ENCODE results near the gene TPRG1.
"Not testable (repeated sequence)": the region's sequence is repeated elsewhere in the genome, so short reads cannot be mapped to it uniquely, and the experiment has no call there.

The TPRG1 gene

GRCh38 chr3:189316296-189317019 is 144.7 kb downstream of the TPRG1 start:
- DNase-seq (ENCODE audit: low read depth): no peak

DNA sequence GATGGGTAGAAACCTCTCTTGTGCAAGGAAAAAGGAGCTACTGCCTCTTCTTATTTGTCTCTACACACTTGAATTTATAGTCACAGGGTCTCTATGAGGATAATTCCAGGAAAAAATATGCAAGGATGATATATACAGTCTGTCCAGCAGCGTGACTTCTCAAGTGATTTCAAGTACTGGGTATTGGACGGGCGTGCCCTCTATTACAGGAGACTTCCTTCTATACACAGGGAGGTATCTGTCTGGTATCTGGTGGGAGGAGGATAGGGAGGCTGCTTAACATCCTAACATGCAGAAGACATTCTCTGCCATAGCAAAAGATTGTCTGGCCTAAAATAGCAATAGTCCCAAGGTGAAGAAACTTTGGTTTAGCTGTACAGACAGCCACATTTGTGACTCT is 146.1 kb downstream of the TPRG1 start:
- DNase-seq (ENCODE audit: low read depth): no peak

GRCh38 chr3:189320511-189320910 is 148.7 kb downstream of the TPRG1 start:
- no peak for DNase-seq (ENCODE audit: low read depth)

DNA sequence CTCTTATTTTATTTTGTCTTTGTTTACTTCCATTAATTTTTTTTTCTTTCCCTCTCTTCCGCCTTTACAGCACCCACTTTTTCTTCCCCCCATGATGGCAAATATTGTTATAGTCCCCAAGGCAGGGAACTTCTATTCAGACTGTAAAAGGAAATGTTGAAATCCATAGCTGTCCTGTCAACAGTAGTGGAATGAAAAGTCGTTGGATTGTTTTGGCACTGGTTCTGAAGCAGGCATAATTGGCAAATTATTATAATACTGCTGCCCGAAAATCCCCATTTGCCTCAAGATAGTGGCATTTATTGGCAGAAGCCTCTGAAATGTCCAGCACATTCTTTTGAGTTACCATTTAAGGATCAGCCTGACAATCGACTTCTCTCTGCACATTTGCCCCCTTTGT is 150.6 kb downstream of the TPRG1 start:
- no peak for DNase-seq (ENCODE audit: low read depth)

DNA sequence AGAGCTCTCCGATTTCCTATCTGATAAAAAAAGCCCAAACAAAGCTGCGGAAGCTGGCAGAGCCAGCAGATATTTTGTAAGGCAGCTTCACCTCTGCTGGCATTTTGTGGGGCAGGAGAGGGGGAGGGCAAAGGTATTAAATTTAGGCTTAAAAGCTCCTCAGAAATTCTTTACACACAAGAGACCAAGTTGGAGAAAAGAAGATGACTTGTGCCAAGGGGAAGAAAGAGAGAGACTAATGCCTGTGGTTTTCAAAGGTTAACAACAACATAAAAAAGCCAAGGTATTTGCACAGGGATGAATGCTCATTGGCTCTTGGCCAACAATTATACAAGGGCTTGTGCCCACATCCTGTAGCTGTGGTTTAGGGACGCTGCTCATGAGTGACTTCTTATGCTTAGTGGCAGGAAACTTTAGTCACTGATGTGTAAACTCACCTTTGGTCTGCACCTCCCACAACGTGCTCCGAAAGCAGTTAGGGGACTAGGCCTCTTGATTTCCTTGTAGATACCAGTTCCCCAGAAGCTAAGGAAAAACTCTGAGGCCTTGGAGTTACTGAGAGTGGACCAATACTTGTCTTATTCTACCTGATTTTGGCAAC is 152.9 kb downstream of the TPRG1 start:
- peak; percentile 75 for DNase-seq (ENCODE audit: low read depth)

DNA sequence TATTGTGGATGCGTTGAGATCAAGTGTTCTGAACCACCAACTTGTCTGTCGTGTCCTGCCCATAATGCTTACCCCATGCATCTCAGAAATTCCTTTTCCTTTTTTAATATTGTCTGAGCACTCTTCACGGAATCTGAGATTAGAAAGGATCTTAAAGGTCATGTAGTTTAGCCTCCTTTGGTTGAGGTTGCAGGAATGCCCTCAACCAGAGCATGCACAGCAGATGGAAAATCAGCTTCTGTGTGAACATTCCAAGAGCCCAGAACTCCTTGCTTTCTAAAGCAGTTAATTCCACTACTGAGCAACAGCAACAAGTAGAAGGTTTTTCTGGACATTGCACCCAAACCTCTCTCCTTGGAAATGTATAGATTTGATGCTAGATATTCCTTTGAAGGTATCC is 153.7 kb downstream of the TPRG1 start:
- no peak for DNase-seq (ENCODE audit: low read depth)

- not testable (repeated sequence) for DNase-seq (ENCODE audit: low read depth)
Observed at GRCh38 chr3:189329630-189330029, 157.9 kb downstream of the TPRG1 start.

GRCh38 chr3:189330066-189330465 is 158.3 kb downstream of the TPRG1 start:
- no peak for DNase-seq (ENCODE audit: low read depth)

DNA sequence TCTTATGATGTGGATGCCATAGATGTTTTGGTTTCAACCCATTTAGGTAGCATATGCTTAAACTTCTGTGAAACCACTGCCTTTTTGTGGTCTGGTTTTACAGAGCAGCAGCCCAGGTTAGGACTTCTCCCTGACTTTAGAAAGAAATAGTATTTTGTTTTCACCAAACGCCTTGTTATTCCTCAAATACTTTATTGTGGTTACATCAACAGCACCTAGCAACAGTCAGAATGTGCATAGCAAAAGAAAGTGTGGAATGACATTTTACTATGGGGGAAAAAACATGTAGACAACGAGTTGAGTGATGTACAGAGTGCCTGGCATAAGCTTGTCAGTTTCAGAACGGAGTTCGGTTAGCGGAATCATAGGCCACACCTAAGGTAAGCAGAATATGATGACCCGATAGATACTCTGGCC is 159.2 kb downstream of the TPRG1 start:
- DNase-seq (ENCODE audit: low read depth): no peak

GRCh38 chr3:189334064-189334920 is 162.5 kb downstream of the TPRG1 start:
- no peak for DNase-seq (ENCODE audit: low read depth)

DNA sequence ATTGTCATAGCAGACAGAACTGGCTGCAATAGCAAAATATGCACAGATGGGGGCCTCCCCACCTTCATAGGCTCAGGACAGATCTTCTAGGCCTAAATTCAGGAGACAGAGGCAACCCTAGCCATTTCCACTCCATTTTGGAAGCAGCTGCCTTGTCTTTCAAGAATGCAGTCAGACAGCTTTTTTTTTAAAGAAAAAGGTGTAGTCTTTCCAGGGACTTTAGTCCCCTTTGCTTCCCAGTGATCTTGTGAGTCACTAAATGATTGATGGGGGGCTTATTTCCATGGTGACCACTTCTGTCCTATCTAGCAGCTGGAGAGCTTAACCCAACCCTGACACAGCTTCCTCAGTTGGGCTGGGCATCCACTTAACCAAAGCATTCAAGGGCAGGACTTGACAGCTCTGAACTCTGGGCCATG is 165.9 kb downstream of the TPRG1 start:
- no peak for DNase-seq (ENCODE audit: low read depth)

DNA sequence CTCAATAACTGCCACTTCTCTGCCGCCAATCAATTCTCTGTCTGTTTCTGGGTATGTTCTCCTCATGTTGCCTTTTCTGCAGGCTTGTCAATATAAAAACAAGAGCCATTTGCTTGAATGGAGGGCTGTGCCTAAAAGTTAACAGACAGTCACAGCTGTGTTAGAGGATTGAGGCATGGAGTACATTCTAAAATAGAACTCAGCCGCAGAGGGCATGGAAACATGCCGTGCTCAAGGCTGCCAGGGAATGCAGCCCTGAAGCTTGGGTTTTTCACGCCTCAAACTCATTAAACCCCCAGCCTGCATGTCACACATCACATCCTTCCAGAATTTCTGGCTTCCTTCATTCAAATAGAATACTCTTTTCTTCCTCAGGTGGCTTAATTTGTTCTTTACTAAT is 166.6 kb downstream of the TPRG1 start:
- DNase-seq (ENCODE audit: low read depth): no peak

GRCh38 chr3:189339996-189340395 is 168.2 kb downstream of the TPRG1 start:
- no peak for DNase-seq (ENCODE audit: low read depth)

GRCh38 chr3:189340680-189341460 is 169.1 kb downstream of the TPRG1 start:
- DNase-seq (ENCODE audit: low read depth): no peak

- DNase-seq (ENCODE audit: low read depth): no peak
Observed at GRCh38 chr3:189342811-189343210, 171.0 kb downstream of the TPRG1 start.

DNA sequence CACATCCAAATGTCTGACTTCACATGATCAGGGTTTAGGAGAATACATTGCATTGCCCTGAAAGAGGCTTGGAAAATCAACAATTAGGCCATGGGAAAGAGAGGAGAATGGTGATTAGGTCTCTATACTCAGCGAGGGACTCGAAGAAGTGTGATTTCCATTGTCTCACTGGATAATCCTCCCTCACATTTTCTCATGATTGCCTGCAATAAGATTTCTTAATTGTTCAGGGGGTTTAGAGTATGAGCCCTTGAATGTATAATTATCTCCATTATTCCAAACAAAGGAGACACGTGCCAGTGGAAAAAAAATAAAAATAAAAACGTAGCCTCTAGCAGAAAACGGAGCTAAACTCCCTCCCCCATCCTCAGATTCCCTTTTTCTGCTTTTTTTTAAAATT is 173.2 kb downstream of the TPRG1 start:
- DNase-seq (ENCODE audit: low read depth): no peak

DNA sequence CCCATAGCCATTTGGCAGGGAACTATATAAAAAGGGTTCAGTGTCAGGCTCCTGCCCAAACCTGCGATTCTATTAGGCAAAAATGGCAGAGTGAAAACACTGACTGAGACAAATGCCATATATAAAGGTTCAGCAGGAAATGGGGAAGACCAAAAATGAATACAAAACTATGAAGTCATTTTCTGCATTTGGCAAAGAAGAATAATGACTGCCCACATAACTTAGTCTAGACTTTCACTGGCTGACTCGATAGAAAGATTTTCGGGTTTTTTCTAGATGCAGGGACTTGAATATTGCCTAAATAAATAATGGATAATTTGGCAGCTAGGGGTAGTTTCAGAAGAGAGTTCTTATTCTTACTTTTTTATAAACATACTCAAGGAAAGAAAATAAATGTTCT is 178.0 kb downstream of the TPRG1 start:
- no peak for DNase-seq (ENCODE audit: low read depth)

GRCh38 chr3:189353318-189353965 is 181.7 kb downstream of the TPRG1 start:
- no peak for DNase-seq (ENCODE audit: low read depth)

DNA sequence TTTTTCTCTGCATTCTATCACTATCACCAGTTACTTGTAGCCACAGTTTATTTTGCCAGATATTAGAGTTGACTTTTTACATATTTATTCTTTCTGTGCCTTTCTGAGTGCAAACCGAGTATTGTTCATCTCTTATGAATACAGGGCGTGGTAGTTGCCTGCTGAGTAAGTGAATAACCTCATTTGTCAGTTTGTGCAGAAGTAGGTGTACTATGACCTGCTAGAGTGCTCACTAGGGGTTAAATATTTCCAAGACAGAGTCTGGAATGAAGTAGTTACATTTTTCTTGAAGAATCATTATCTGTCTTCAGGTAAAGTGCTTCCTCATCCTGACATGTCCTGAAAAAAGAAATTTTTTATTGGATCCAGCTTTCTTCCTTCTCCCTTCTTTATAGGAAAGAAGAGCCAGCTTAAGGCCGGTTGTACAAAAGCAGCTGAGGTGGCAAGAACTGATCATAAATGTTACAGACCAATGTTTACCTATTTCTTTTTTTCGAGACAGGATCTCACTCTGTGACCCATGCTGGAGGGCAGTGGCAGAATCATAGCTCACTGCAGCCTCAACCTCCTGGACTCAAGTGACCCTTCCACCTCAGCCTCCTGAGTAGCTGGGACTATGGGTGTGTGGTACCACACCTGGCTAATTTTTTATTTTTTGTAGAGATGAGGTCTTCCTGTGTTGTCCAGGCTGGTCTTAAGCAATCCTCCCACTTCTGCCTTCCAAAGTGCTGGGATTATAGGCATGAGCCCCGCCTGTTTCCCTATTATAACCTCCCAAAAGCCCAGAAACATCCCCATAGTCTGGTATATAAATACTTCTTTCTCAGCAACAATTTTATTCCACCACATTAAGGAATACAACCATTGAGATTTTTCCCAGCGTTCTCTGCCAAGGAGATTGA is 182.5 kb downstream of the TPRG1 start:
- no peak for DNase-seq (ENCODE audit: low read depth)

GRCh38 chr3:189355115-189355480 is 183.3 kb downstream of the TPRG1 start:
- no peak for DNase-seq (ENCODE audit: low read depth)
